ENCODE results near the gene WDR53. TPM values are rescaled to one million over a fixed set of nuclear protein-coding genes. Genes with fewer than 3 reads are reported as not detected.

The WDR53 gene
- total RNA-seq, 2 experiments from 2014 or later: 12.8 to 21.4 TPM

Other genes starting within 250 kb of the WDR53 start
- gene TM4SF19, start 230.2 kb downstream of the WDR53 start, total RNA-seq: not detected
- 100 to 1,000 TPM in 1 of 2 experiments, 10 to 100 TPM in 1; 67.2 to 102 TPM for gene UBXN7, start 136.1 kb downstream of the WDR53 start, total RNA-seq
- 10 to 100 TPM; 20.8 to 21.8 TPM for gene RNF168, start 64.8 kb downstream of the WDR53 start, total RNA-seq
- not detected for gene SMCO1, start 53.2 kb downstream of the WDR53 start, total RNA-seq
- 10 to 100 TPM; 12.7 to 16.2 TPM for gene FBXO45, start 106 bp upstream of the WDR53 start, total RNA-seq
- 10 to 100 TPM; 19.6 to 19.7 TPM for gene NRROS, start 71.1 kb upstream of the WDR53 start, total RNA-seq
- gene CEP19, start 143.7 kb upstream of the WDR53 start, total RNA-seq: 1 to 10 TPM; 4.7 to 5.6 TPM
- gene PIGX, start 143.8 kb upstream of the WDR53 start, total RNA-seq: 10 to 100 TPM; 37.8 to 42.2 TPM
- gene PAK2, start 171.3 kb upstream of the WDR53 start, total RNA-seq: 10 to 100 TPM; 57.6 to 82.2 TPM

Data from activated CD4-positive, alpha-beta T cell treated with anti-CD3 and anti-CD28 coated beads for 36 hours (primary cell).